ENCODE measurements around the gene GFOD2. TPM values are rescaled to one million over a fixed set of nuclear protein-coding genes. Genes with fewer than 3 reads are reported as not detected.
"Not testable (repeated sequence)": the region's sequence is repeated elsewhere in the genome, so short reads cannot be mapped to it uniquely, and the experiment has no call there.

GFOD2 gene, protein sequence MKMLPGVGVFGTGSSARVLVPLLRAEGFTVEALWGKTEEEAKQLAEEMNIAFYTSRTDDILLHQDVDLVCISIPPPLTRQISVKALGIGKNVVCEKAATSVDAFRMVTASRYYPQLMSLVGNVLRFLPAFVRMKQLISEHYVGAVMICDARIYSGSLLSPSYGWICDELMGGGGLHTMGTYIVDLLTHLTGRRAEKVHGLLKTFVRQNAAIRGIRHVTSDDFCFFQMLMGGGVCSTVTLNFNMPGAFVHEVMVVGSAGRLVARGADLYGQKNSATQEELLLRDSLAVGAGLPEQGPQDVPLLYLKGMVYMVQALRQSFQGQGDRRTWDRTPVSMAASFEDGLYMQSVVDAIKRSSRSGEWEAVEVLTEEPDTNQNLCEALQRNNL
- 10 to 100 TPM; 14.2 to 14.5 TPM for total RNA-seq
- long read RNA-seq, donor 1, full-length matches to known transcripts = 3 of 4 reads
- long read RNA-seq, donor 1, partial matches to known transcripts = 0 of 4 reads
- long read RNA-seq, donor 1, other reads (novel, unspliced or antisense) = 1 of 4 reads
- long read RNA-seq, donor 2, transcript GFOD2-201 (3 exons, 2,126 nt) = major isoform, 37 of 44 reads
- long read RNA-seq, donor 2, partial matches to known transcripts = 2 of 44 reads
- long read RNA-seq, donor 2, other reads (novel, unspliced or antisense) = 3 of 44 reads

- intact Hi-C loops (cut with DNase I) = no loop called here
- DNase-seq (ENCODE audit: low spot score) = peak; percentile 99
These were observed at the start of gene GFOD2 for GRCh38 chr16:67719048-67719777. TSS of gene GFOD2 (minus strand) at chr16:67719316. CDS start at chr16:67685715, 33,601 bp downstream.

DNA sequence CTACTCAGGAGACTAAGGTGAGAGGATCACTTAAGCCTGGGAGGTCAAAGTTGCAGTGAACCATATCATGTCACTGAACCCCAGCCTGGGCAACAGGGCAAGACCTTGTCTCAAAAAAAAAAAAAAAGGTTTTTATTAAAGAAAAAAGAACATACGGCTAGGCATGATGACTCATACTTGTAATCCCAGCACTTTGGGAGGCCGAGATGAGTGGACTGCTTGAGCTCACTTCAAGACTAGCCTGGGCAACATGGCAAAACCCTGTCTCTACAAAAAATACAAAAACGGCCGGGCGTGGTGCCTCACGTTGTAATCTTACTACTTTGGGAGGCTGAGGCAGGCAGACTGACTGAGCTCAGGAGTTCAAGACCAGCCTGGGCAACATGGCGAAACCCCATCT, 48.8 kb upstream of the GFOD2 start:
- intact Hi-C loops (cut with DNase I) = no loop called here
- DNase-seq (ENCODE audit: low spot score) = no peak

DNA sequence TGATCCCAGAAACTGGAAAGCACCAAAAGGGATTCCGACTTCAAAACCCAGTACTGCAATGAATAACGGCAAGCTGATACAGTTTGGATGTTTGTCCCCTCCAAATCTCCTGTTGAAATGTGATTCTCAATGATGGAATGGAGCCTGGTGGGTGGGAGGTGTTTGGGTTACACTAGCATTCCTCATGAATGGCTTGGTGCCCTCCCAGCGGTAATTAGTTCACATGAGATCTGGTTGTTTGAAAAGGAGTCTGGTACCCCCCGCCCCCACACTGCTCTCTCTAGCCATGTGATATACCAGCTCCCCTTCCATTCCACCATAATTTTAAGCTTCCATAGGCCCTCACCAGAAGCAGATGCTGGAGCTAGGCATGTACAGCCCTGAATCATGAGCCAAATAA, 47.2 kb upstream of the GFOD2 start:
- DNase-seq (ENCODE audit: low spot score) = no peak
- intact Hi-C loops (cut with DNase I) = no loop called here

GRCh38 chr16:67764158-67764667, 45.1 kb upstream of the GFOD2 start:
- no peak for DNase-seq (ENCODE audit: low spot score)
- intact Hi-C loops (cut with DNase I) = no loop called here

- intact Hi-C loops (cut with DNase I) = no loop called here
- no peak for DNase-seq (ENCODE audit: low spot score)
These were observed 44.0 kb upstream of the GFOD2 start for GRCh38 chr16:67763066-67763465.

DNA sequence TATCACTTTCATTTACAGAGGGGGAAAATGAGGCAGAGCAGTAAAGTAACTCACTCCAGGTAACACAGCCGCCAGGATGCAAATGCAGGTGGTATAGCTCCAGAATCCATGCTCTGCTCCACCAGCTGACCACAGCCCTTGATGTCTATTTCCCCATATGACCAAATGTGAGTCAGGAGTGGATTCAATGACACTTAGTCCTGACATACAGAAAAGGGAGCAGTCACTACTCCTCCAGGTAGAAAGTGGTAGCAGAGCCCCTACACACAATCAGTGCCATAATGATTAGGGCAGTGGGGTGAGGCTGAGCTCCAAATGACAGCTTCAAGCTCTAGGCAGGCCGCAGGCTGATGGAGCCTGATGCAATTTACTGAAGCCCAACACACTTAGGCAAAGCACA, 43.3 kb upstream of the GFOD2 start:
- intact Hi-C loops (cut with DNase I) = no loop called here
- DNase-seq (ENCODE audit: low spot score) = no peak

- intact Hi-C loops (cut with DNase I) = loop anchor here in 1 of 2 donors (1.0 kb wide), 1 partner anchor 12 kb away; no protein-coding TSS in a partner anchor
- DNase-seq (ENCODE audit: low spot score) = no peak
These were observed 42.8 kb upstream of the GFOD2 start for GRCh38 chr16:67761924-67762323.

DNA sequence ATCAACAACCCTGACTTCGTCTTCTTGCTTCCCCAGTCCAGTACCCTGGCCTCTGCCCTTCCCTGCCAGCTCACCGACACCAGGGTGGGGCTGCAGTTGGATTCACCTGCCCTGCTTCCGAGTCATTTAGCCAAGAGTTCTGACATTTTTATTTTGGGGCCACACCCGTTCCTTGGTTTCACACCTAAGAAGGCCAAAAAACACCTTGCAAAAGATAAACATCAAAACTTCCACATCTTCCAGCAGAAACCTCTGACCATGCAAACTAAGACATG, 41.8 kb upstream of the GFOD2 start:
- intact Hi-C loops (cut with DNase I) = loop anchor here in 1 of 2 donors (1.0 kb wide), 1 partner anchor 13 kb away; no protein-coding TSS in a partner anchor
- DNase-seq (ENCODE audit: low spot score) = no peak

DNA sequence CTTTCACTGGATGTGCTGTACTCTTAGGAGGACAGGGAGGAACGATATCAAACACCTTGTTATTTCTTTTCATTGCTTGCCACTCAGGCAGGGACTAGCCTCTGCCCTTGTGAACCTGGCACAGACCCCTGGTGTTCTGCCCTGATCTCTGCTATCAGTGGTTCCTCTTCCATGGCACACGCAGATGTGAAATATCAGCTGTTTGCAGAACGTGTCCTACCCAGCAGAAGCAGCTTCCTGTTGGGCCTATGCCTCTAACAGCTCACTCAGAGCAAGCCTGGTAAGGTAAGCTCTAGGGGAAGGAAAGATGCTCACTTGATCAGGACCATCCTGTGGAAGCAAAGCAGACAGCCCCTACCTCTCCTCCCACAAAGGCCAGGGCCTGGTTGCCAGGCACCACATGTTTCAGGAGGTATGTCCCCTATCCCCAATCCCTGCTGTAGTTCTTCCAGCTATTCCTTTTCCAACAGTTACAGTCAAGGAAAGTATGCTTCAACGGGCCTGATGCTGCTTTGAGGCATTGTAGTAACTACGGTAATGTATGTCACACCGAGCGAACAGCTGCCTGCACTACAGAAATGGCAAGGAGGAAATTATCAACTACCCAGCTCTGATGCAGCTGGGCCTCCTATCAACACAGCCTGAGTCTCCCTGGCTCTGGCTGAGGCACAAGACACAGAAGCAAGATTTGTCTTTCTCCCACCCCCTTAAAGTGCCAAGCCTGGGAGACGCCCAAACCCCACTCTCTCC, 41.3 kb upstream of the GFOD2 start:
- no peak for DNase-seq (ENCODE audit: low spot score)
- intact Hi-C loops (cut with DNase I) = no loop called here

DNA sequence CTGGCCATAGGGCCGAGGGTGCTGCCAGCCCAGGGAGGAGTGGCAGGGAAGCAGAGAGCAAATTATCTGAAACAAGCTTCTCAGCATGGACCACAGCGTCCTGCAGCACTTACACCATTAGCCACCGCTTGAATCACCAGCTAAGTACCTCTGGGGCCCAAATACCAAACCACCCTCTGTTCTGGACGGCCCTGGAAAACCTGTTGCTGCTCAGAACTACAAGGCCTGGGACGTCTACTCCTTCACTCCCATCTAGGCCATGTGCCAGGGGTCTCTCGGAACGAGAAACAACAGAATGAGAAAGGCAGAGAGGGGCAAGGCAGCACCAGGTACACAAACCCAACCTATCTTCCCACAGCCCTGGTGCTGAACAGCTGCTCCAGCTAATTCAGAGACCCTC, 39.9 kb upstream of the GFOD2 start:
- intact Hi-C loops (cut with DNase I) = no loop called here
- no peak for DNase-seq (ENCODE audit: low spot score)

DNA sequence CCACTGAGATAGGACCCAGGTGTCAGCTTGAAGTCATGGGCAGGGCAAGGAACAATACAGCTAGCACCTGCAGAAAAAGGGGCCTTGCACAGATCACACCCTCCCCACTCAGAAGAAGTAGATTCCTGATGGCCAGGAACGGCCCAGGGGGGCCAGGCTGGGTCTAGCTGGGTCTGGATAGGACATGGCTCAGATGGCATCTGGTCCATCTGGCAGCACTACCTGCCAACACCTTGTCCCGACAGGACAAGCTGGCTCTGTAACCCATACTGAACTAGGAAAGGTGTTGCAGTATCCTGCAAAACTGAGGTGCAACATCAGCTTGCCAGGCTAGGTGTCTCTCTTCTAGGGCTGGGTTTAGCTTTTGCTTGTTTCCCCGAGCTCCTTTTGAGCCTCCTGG, 38.9 kb upstream of the GFOD2 start:
- intact Hi-C loops (cut with DNase I) = no loop called here
- no peak for DNase-seq (ENCODE audit: low spot score)

- DNase-seq (ENCODE audit: low spot score) = no peak
These were observed 33.5 kb upstream of the GFOD2 start for GRCh38 chr16:67752641-67753040.

GRCh38 chr16:67751331-67751730, 32.2 kb upstream of the GFOD2 start:
- not testable (repeated sequence) for DNase-seq (ENCODE audit: low spot score)

More at GRCh38 chr16:67752641-67753040, 33.5 kb upstream of the GFOD2 start:
- intact Hi-C loops (cut with DNase I) = no loop called here

DNA sequence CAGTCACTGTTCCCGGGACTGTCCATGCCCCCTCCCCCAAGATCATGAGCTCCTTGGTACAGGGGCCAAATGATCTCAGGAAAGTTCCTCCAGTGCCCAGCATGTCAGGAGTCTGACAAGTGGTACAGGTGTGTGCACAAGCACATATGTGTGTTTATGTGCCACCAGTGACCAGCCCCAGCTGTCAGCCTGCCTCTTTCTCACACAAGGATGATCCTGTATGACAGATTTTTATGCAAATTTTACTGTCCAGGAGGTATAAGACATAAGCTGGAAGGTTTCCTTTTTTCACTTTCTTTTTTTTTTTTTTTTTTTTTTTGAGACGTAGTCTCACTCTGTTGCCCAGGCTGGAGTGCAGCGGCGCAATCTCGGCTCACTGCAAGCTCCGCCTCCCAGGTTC, 31.4 kb upstream of the GFOD2 start:
- intact Hi-C loops (cut with DNase I) = no loop called here
- no peak for DNase-seq (ENCODE audit: low spot score)

More at GRCh38 chr16:67751331-67751730, 32.2 kb upstream of the GFOD2 start:
- intact Hi-C loops (cut with DNase I) = not testable (repeated sequence)

GRCh38 chr16:67749436-67750078, 30.4 kb upstream of the GFOD2 start:
- intact Hi-C loops (cut with DNase I) = no loop called here

DNA sequence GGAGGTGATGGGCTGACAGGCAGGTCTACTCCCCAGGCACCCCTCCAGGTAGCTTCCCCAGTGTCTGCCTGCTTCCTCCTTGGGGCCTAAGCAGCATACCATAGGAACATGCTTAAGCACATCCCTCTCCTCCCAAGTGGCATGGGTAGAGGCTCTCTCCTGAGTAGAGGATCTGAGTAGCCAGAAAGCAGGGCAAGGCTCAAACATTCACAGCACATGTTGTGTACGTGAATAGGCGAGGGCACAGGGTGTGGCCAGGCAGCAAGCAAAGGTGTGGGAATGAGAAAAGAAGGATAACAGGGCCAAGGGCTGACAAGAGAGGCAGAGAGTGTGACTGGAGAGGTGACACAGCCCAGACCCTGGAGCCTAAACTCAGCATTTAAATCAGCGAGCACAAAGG, 29.7 kb upstream of the GFOD2 start:
- no peak for DNase-seq (ENCODE audit: low spot score)

More at GRCh38 chr16:67749436-67750078, 30.4 kb upstream of the GFOD2 start:
- no peak for DNase-seq (ENCODE audit: low spot score)

DNA sequence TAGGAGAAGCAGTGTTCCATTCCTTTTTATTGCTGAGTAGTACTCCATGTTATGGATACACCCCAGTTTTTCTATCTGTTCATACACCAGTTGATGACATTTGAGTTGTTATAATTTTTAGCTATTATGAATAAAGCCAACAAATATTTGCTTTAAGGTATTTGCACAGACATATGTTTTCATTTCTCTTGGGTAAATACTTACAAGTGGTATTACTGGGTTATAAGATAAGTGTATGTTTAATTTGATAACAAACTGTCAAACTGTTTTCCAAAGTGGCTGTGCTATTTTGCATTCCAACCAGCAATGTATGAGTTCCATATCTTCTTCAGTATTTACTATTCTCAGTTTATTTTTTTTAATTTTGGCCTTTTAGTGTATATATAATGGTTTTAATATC, 27.7 kb upstream of the GFOD2 start:
- intact Hi-C loops (cut with DNase I) = no loop called here
- DNase-seq (ENCODE audit: low spot score) = no peak

More for the DNA sequence above, 29.7 kb upstream of the GFOD2 start:
- intact Hi-C loops (cut with DNase I) = no loop called here

GRCh38 chr16:67741118-67741517, 22.0 kb upstream of the GFOD2 start:
- no peak for DNase-seq (ENCODE audit: low spot score)
- intact Hi-C loops (cut with DNase I) = no loop called here

DNA sequence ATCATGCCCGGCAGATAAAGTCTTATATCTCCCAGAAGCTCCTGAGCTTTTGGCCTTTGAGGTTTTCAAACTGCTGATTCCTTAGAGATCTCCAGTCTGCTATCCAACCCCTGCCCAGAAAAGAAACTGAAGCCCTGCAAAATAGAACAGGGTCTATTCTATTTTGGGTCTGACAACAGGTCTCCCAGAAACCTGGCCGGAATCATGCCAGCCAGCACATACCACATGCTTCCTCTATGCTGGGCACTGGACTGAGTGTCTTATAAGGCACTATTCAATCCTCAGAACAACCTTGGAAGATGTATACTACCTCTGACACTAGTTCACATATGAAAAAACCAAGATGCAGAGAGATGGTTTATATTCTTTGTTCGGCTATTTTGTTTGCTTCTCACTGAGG, 21.3 kb upstream of the GFOD2 start:
- intact Hi-C loops (cut with DNase I) = no loop called here
- DNase-seq (ENCODE audit: low spot score) = no peak
